GM10266 (cell line): ENCODE data around the gene VSTM2L.

Experiments used
- DNase-seq: peaks from one replicate; pipeline ENCODE4 v3.0.0; 2012; ENCODE audit errors: extremely low spot score
- CTCF ChIP-seq: IDR thresholded peaks from 2 replicates; pipeline ENCODE4 v1.5.1; 2012; ENCODE audit warnings: mild to moderate bottlenecking, low read depth; ENCODE audit not compliant: control insufficient read depth, insufficient read depth; ENCODE audit errors: missing control alignments

Gene VSTM2L

GRCh38 chr20:37880726-37881591 lies 22.0 kb upstream of the VSTM2L start:
- TF ChIP-seq CTCF, result no peak
- no peak for DNase-seq

- no peak for DNase-seq
- no peak for TF ChIP-seq CTCF
These were observed 21.2 kb upstream of the VSTM2L start for GRCh38 chr20:37881601-37882343.

- DNase-seq, result no peak
- no peak for TF ChIP-seq CTCF
These were observed 19.8 kb upstream of the VSTM2L start for GRCh38 chr20:37882961-37883712.

GRCh38 chr20:37885042-37885441 lies 17.9 kb upstream of the VSTM2L start:
- no peak for DNase-seq
- TF ChIP-seq CTCF, result no peak

- no peak for TF ChIP-seq CTCF
- no peak for DNase-seq
These were observed 17.1 kb upstream of the VSTM2L start for GRCh38 chr20:37885593-37886503.

GRCh38 chr20:37886851-37887297 lies 16.1 kb upstream of the VSTM2L start:
- DNase-seq, result no peak
- no peak for TF ChIP-seq CTCF
